Ishikawa (cell line): ENCODE measurements around the gene PPP1R13B.

Source experiments
- CEBPB ChIP-seq: IDR thresholded peaks from 2 replicates; pipeline ENCODE4 v1.6.1; 2012
- CREB1 ChIP-seq: IDR thresholded peaks from 2 replicates; pipeline ENCODE4 v1.6.1; 2012; ENCODE audit warnings: low read depth
- EGR1 ChIP-seq: IDR thresholded peaks from 2 replicates; pipeline ENCODE4 v1.6.1; 2012
- EP300 ChIP-seq: IDR thresholded peaks from 2 replicates; pipeline ENCODE4 v1.6.1; 2012; ENCODE audit warnings: borderline replicate concordance
- FOXM1 ChIP-seq: IDR thresholded peaks from 2 replicates; pipeline ENCODE4 v1.6.1; 2012; ENCODE audit warnings: low read depth, borderline replicate concordance
- MAX ChIP-seq: IDR thresholded peaks from 2 replicates; pipeline ENCODE4 v1.6.1; 2012
- NFIC ChIP-seq: IDR thresholded peaks from 2 replicates; pipeline ENCODE4 v1.6.1; 2012
- RAD21 ChIP-seq: IDR thresholded peaks from 2 replicates; pipeline ENCODE4 v1.6.1; 2012; ENCODE audit warnings: low read depth
- REST ChIP-seq: IDR thresholded peaks from 2 replicates; pipeline ENCODE4 v1.6.1; 2012; ENCODE audit warnings: low read depth, mild to moderate bottlenecking
- TAF1 ChIP-seq: IDR thresholded peaks from 2 replicates; pipeline ENCODE4 v1.6.1; 2012; ENCODE audit warnings: low read depth, mild to moderate bottlenecking
- TCF12 ChIP-seq: IDR thresholded peaks from 2 replicates; pipeline ENCODE4 v1.6.1; 2012; ENCODE audit warnings: low read depth
- TEAD4 ChIP-seq: IDR thresholded peaks from 2 replicates; pipeline ENCODE4 v1.6.1; 2012
- USF1 ChIP-seq: IDR thresholded peaks from 2 replicates; pipeline ENCODE4 v1.6.1; 2012
- YY1 ChIP-seq: IDR thresholded peaks from 2 replicates; pipeline ENCODE4 v1.6.1; 2012; ENCODE audit warnings: low read depth
- ZBTB7A ChIP-seq: IDR thresholded peaks from 2 replicates; pipeline ENCODE4 v1.6.1; 2012; ENCODE audit warnings: low read depth

Gene PPP1R13B

GRCh38 chr14:103883263-103883523, 35.8 kb upstream of the PPP1R13B start:
- TF ChIP-seq FOXM1 (no peak), NFIC (no peak), TCF12 (no peak), RAD21 (no peak), TEAD4 (no peak), YY1 (no peak), EGR1 (no peak), CREB1 (no peak)

GRCh38 chr14:103882503-103883262, 35.3 kb upstream of the PPP1R13B start:
- TF ChIP-seq MAX, result no peak
- TF ChIP-seq FOXM1, result no peak
- no peak for TF ChIP-seq CEBPB
- no peak for TF ChIP-seq EGR1
- no peak for TF ChIP-seq EP300
- TF ChIP-seq NFIC, result no peak
- TF ChIP-seq ZBTB7A, result no peak
- TF ChIP-seq RAD21, result no peak
- no peak for TF ChIP-seq TAF1

GRCh38 chr14:103881268-103882201, 34.2 kb upstream of the PPP1R13B start:
- TF ChIP-seq FOXM1 (no peak), CEBPB (no peak), YY1 (no peak), EGR1 (no peak), EP300 (no peak), TEAD4 (no peak), TAF1 (no peak), MAX (no peak), TCF12 (no peak), ZBTB7A (no peak), REST (no peak), CREB1 (no peak)

- TF ChIP-seq YY1 (no peak), MAX (0 out of 2 replicates have a peak, but pooled peaks have one; percentile 39), CEBPB (no peak), NFIC (peak; percentile 68; the same call in 1 of the 2 replicates), USF1 (peak; percentile 49)
These were observed 33.2 kb upstream of the PPP1R13B start for GRCh38 chr14:103880348-103881267.

GRCh38 chr14:103879570-103880347, 32.4 kb upstream of the PPP1R13B start:
- no peak for TF ChIP-seq TCF12
- 0 out of 2 replicates have a peak, but pooled peaks have one; percentile 19 for TF ChIP-seq MAX
- TF ChIP-seq YY1, result no peak
- TF ChIP-seq CREB1, result no peak
- TF ChIP-seq USF1, result no peak
- peak; percentile 26 for TF ChIP-seq NFIC
- 0 out of 2 replicates have a peak, but pooled peaks have one; percentile 37 for TF ChIP-seq ZBTB7A
- TF ChIP-seq FOXM1, result no peak
- no peak for TF ChIP-seq TEAD4
- TF ChIP-seq EP300, result peak; percentile 32; the same call in 1 of the 2 replicates
